LNCaP clone FGC (cell line): ENCODE results near the gene ATXN1.

Source experiments
- DNase-seq: peaks from one replicate; pipeline ENCODE4 v3.0.0-alpha.2; 2011; ENCODE audit warnings: low read depth
- H3K4me3 ChIP-seq: 2 replicates; pipeline ENCODE4 v1.5.1; 2011; ENCODE audit warnings: mild to moderate bottlenecking, low read depth, low read length, control low read depth
- CTCF ChIP-seq: IDR thresholded peaks from 2 replicates; pipeline ENCODE4 v1.5.1; 2012; ENCODE audit warnings: mild to moderate bottlenecking; ENCODE audit not compliant: control insufficient read depth, insufficient read depth; ENCODE audit errors: extremely low read depth

ATXN1 gene

GRCh38 chr6:16504609-16505008 lies 256.7 kb downstream of the ATXN1 start:
- no peak for TF ChIP-seq CTCF
- no peak for DNase-seq
- H3K4me3 ChIP-seq, result no peak overlapping the region

DNA sequence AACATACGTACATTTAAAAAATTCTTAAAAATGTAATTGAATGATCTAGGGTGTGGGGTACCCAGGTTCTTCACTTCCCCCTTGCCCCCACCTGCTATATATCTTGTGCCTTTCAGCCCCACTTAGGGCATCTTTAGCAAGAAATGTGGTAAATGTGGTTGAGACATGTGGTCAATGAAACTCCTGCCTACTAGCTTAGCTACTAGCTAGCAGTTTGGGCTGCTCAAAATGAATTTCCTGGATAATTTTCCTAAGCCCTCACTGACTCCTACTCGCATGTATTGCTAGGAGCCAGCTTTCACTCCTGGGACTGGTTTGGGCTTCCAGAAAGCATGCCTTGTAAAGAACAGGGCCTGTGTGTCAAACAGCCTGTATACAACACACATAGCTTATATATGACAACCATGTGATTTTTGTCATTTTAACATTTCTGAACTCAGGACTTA lies 257.3 kb downstream of the ATXN1 start:
- no peak overlapping the region for H3K4me3 ChIP-seq
- TF ChIP-seq CTCF, result no peak
- DNase-seq, result no peak

DNA sequence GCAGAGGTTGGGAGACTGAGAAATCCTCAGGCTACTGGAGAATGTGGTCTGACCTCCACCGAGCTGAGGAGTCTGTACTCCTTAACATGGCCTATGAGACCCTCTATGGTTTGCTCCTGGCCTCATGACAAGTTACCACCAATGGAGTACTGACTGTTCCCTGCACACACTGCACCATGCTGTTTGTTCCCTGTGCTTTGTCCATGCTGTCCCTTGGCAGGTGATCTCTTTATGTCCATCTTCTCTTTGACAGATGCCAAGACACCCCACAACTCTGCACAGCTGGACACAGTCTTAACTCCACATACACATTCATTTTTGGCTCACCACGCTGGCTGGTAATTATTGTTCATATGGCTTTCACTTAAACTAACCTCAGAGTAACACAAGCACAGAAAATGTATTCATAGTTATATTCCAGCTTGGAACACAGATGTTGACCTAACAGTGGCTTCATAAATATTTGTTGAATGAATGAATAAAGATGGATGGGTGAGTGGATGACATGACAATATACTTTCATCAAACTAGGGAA lies 258.0 kb downstream of the ATXN1 start:
- no peak for DNase-seq
- no peak overlapping the region for H3K4me3 ChIP-seq
- TF ChIP-seq CTCF, result no peak

GRCh38 chr6:16498957-16499356 lies 262.3 kb downstream of the ATXN1 start:
- H3K4me3 ChIP-seq, result no peak overlapping the region
- no peak for TF ChIP-seq CTCF
- DNase-seq, result no peak

- no peak overlapping the region for H3K4me3 ChIP-seq
- TF ChIP-seq CTCF, result no peak
- DNase-seq, result no peak
Measured at GRCh38 chr6:16498237-16498636, 263.0 kb downstream of the ATXN1 start.

GRCh38 chr6:16496991-16497801 lies 264.1 kb downstream of the ATXN1 start:
- no peak for DNase-seq
- no peak overlapping the region for H3K4me3 ChIP-seq
- no peak for TF ChIP-seq CTCF
